Smooth muscle cell (in vitro differentiated cells): ENCODE data around the gene MYL4. TPM values are rescaled to one million over a fixed set of nuclear protein-coding genes. Genes with fewer than 3 reads are reported as not detected.

Experiments used
- DNase-seq: peaks from one replicate; lab custom pipeline; 2025; ENCODE audit not compliant: unreplicated experiment; lab: John Stamatoyannopoulos, UW
- H2AFZ ChIP-seq: fragments of 200-600 bp; sonication (generic); 2 replicates; pipeline ENCODE4 v1.6.0; 2016; ENCODE audit warnings: antibody characterized with exemption, low read depth, mild to moderate bottlenecking
- H3F3A ChIP-seq: fragments of 200-600 bp; sonication (generic); 2 replicates; pipeline ENCODE4 v1.6.0; 2017; ENCODE audit warnings: antibody characterized with exemption, low read depth
- H3K27ac ChIP-seq: fragments of 200-600 bp; sonication (generic); 2 replicates; pipeline ENCODE4 v1.5.1; 2016; ENCODE audit warnings: low read depth, mild to moderate bottlenecking
- H3K27me3 ChIP-seq: fragments of 200-600 bp; sonication (generic); 2 replicates; pipeline ENCODE4 v1.6.1; 2016; ENCODE audit warnings: low read depth, mild to moderate bottlenecking
- H3K36me3 ChIP-seq: fragments of 200-600 bp; sonication (generic); 2 replicates; pipeline ENCODE4 v1.5.1; 2016; ENCODE audit warnings: low read depth
- H3K4me1 ChIP-seq: fragments of 200-600 bp; sonication (generic); 2 replicates; pipeline ENCODE4 v1.5.1; 2016; ENCODE audit warnings: low read depth
- H3K4me2 ChIP-seq: fragments of 200-600 bp; sonication (generic); 2 replicates; pipeline ENCODE4 v1.6.0; 2016; ENCODE audit warnings: mild to moderate bottlenecking
- H3K4me3 ChIP-seq: fragments of 200-600 bp; sonication (generic); 2 replicates; pipeline ENCODE4 v1.5.1; 2016; ENCODE audit warnings: mild to moderate bottlenecking
- H3K79me2 ChIP-seq: fragments of 200-600 bp; sonication (generic); 2 replicates; pipeline ENCODE4 v1.6.0; 2016; ENCODE audit warnings: low read depth, mild to moderate bottlenecking
- H3K9ac ChIP-seq: fragments of 200-600 bp; sonication (generic); 2 replicates; pipeline ENCODE4 v1.6.0; 2016; ENCODE audit warnings: low read depth
- H3K9me3 ChIP-seq: fragments of 200-600 bp; sonication (generic); replicated peaks from 2 replicates; pipeline ENCODE4 v1.5.1; 2016; ENCODE audit warnings: low read depth
- H4K20me1 ChIP-seq: fragments of 200-600 bp; sonication (generic); 2 replicates; pipeline ENCODE4 v1.6.0; 2016; ENCODE audit warnings: low read depth
- WGBS: methylation state at CpG from one replicate; pipeline ENCODE4 v1.1.7; 2016; ENCODE audit warnings: low lambda C conversion rate; 5-methylcytosine and 5-hydroxymethylcytosine counted together
- polyA plus RNA-seq: library from polyadenylated mRNA; unstranded; fragments of >200 nt; fragmentation: Nextera tagmentation; extraction: Ambion mirVana; gene quantifications from 2 replicates; pipeline ENCODE4 v1.2.1, GENCODE V29; 2016
- total RNA-seq: library from RNA; depleted of rRNA; stranded (reverse); fragments of >200 nt; gene quantifications from 2 replicates; pipeline ENCODE4 v1.2.3, GENCODE V29; 2014
- TF ChIP-seq, protein P1 (sequence below): fragments of 200-600 bp; sonication (generic); IDR thresholded peaks from 2 replicates; pipeline ENCODE4 v1.5.1; 2017; ENCODE audit warnings: borderline replicate concordance, mild to moderate bottlenecking, antibody characterized with exemption; ENCODE audit not compliant: insufficient read depth, poor library complexity, severe bottlenecking

The MYL4 gene
- total and polyA plus RNA-seq, 2 experiments from 2014 or later: 6.5 to 8.3 TPM

DNA sequence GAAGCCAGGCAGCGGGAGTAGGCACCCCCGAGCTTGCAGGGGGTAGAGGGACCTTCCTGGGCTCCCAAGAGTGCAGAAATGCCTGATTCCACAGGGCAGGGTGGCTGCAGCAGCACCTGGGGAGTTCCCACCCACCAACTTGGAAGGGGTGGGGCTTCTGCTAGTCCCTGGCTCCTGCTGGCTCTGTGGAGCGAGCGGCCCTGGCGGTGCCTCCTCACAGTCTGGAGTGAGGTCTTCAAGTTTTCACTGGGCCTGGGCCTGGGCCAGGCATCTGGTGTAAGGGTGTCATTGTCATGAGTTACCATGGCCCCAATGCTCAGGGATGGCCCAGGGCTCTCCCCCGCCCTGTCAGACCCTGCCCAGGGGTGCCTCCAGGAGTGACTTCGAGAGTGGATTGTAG, 28.7 kb downstream of the MYL4 start:
- Histone ChIP-seq H3K9me3 (no peaks in the 10 kb centered on the region), H3K27ac (no peak overlapping the region), H3K4me1 (no peaks in the 10 kb centered on the region), H3K36me3 (no peaks in the 10 kb centered on the region), H3K27me3 (no peaks in the 10 kb centered on the region), H3K9ac (no peak overlapping the region), H3K4me2 (no peak overlapping the region), H3K79me2 (no peaks in the 10 kb centered on the region), H3K4me3 (no peak overlapping the region), H3F3A (peaks cover 6% of the 10 kb centered on the region), H4K20me1 (no peaks in the 10 kb centered on the region), H2AFZ (no peak overlapping the region)
- DNase-seq: no peak
- TF ChIP-seq, protein P1, sequence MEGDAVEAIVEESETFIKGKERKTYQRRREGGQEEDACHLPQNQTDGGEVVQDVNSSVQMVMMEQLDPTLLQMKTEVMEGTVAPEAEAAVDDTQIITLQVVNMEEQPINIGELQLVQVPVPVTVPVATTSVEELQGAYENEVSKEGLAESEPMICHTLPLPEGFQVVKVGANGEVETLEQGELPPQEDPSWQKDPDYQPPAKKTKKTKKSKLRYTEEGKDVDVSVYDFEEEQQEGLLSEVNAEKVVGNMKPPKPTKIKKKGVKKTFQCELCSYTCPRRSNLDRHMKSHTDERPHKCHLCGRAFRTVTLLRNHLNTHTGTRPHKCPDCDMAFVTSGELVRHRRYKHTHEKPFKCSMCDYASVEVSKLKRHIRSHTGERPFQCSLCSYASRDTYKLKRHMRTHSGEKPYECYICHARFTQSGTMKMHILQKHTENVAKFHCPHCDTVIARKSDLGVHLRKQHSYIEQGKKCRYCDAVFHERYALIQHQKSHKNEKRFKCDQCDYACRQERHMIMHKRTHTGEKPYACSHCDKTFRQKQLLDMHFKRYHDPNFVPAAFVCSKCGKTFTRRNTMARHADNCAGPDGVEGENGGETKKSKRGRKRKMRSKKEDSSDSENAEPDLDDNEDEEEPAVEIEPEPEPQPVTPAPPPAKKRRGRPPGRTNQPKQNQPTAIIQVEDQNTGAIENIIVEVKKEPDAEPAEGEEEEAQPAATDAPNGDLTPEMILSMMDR: no peak
- WGBS: 98% methylated on average over 7 of the region's 7 CpGs

- no peak overlapping the region for H2AFZ ChIP-seq
- TF ChIP-seq, protein P1: no peak
- H3F3A ChIP-seq: peaks cover 6% of the 10 kb centered on the region
- H3K9me3 ChIP-seq: no peaks in the 10 kb centered on the region
- H3K4me3 ChIP-seq: no peak overlapping the region
- H3K9ac ChIP-seq: no peak overlapping the region
- no peak overlapping the region for H3K4me2 ChIP-seq
- H3K27ac ChIP-seq: no peak overlapping the region
- no peaks in the 10 kb centered on the region for H4K20me1 ChIP-seq
- H3K36me3 ChIP-seq: no peaks in the 10 kb centered on the region
- no peaks in the 10 kb centered on the region for H3K27me3 ChIP-seq
- no peaks in the 10 kb centered on the region for H3K4me1 ChIP-seq
- no peak for DNase-seq
- 97% methylated on average over 28 of the region's 29 CpGs for WGBS
- H3K79me2 ChIP-seq: no peaks in the 10 kb centered on the region
Observed at GRCh38 chr17:47238321-47239010, 29.3 kb downstream of the MYL4 start.

GRCh38 chr17:47239619-47239966, 30.4 kb downstream of the MYL4 start:
- H3K36me3 ChIP-seq: no peaks in the 10 kb centered on the region
- H3K4me2 ChIP-seq: peak overlapping the region; percentile 43
- H3K4me3 ChIP-seq: no peak overlapping the region
- peak overlapping the region; percentile 26 for H2AFZ ChIP-seq
- peaks cover 6% of the 10 kb centered on the region for H3F3A ChIP-seq
- 87% methylated on average over 7 of the region's 7 CpGs for WGBS
- H3K27ac ChIP-seq: peak overlapping the region; percentile 94
- no peak for DNase-seq
- H3K79me2 ChIP-seq: no peaks in the 10 kb centered on the region
- no peaks in the 10 kb centered on the region for H3K9me3 ChIP-seq
- no peaks in the 10 kb centered on the region for H3K27me3 ChIP-seq
- no peaks in the 10 kb centered on the region for H3K4me1 ChIP-seq
- H4K20me1 ChIP-seq: no peaks in the 10 kb centered on the region
- TF ChIP-seq, protein P1: no peak
- peak overlapping the region; percentile 48 for H3K9ac ChIP-seq
